ENCODE results near the gene NUP214. TPM values are rescaled to one million over a fixed set of nuclear protein-coding genes. Genes with fewer than 3 reads are reported as not detected.

Gene NUP214
- total and polyA plus RNA-seq, 4 donors, result 23.5 to 60.7 (median 37.8) TPM

- no peaks in the 10 kb centered on the region for H3K9me3 ChIP-seq (ENCODE audit: control insufficient read depth in 4 of 4, insufficient read depth in 3 of 4, low read length in 3 of 4)
- peaks cover 0 to 41% (median 26%) of the 10 kb centered on the region in 3 donors for H3K27me3 ChIP-seq (ENCODE audit: control insufficient read depth in 3 of 3, insufficient read depth in 3 of 3, low read length in 2 of 3)
- WGBS, 2 donors, result 83 to 93% methylated on average over 3 of the region's 3 CpGs
- no peak for ATAC-seq (ENCODE audit: insufficient read depth, low FRiP score)
- TF ChIP-seq CTCF (IDR thresholded peaks at IDR 0.05; ENCODE audit: control extremely low read depth, extremely low read depth), result no peak
- no peak overlapping the region for H3K27ac ChIP-seq (ENCODE audit: low read depth in 1 of 2, low read length in 1 of 2)
- peaks cover 0 to 10% (median 4%) of the 10 kb centered on the region in 5 donors for H3K4me1 ChIP-seq (ENCODE audit: control insufficient read depth in 5 of 5, insufficient read depth in 5 of 5, low read length in 5 of 5)
- no peak for DNase-seq
- no peak overlapping the region for H3K4me3 ChIP-seq
- no peaks in the 10 kb centered on the region for H3K36me3 ChIP-seq (ENCODE audit: control insufficient read depth in 4 of 4, insufficient read depth in 4 of 4, low read length in 4 of 4)
- H3K9ac ChIP-seq (ENCODE audit: insufficient read depth in 1 of 2, low read length in 2 of 2), result no peak overlapping the region
Observed at GRCh38 chr9:131280660-131281059, 155.3 kb downstream of the NUP214 start.

GRCh38 chr9:131281119-131281965 lies 156.0 kb downstream of the NUP214 start:
- ATAC-seq (ENCODE audit: insufficient read depth, low FRiP score) (no peak), DNase-seq (no peak)
- Histone ChIP-seq H3K4me1 (ENCODE audit: control insufficient read depth in 5 of 5, insufficient read depth in 5 of 5, low read length in 5 of 5) (peaks cover 0 to 7% (median 3%) of the 10 kb centered on the region in 5 donors), H3K4me3 (no peak overlapping the region), H3K9me3 (ENCODE audit: control insufficient read depth in 4 of 4, insufficient read depth in 3 of 4, low read length in 3 of 4) (no peaks in the 10 kb centered on the region), H3K27ac (ENCODE audit: low read depth in 1 of 2, low read length in 1 of 2) (no peak overlapping the region), H3K9ac (ENCODE audit: insufficient read depth in 1 of 2, low read length in 2 of 2) (no peak overlapping the region), H3K36me3 (ENCODE audit: control insufficient read depth in 4 of 4, insufficient read depth in 4 of 4, low read length in 4 of 4) (no peaks in the 10 kb centered on the region), H3K27me3 (ENCODE audit: control insufficient read depth in 3 of 3, insufficient read depth in 3 of 3, low read length in 2 of 3) (peaks cover 0 to 34% (median 22%) of the 10 kb centered on the region in 3 donors)
- 83 to 86% methylated on average over 17 of the region's 17 CpGs for WGBS, 2 donors
- no peak for TF ChIP-seq CTCF (IDR thresholded peaks at IDR 0.05; ENCODE audit: control extremely low read depth, extremely low read depth)

GRCh38 chr9:131282175-131282574 lies 156.8 kb downstream of the NUP214 start:
- Histone ChIP-seq H3K27ac (ENCODE audit: low read depth in 1 of 2, low read length in 1 of 2) (no peak overlapping the region), H3K36me3 (ENCODE audit: control insufficient read depth in 4 of 4, insufficient read depth in 4 of 4, low read length in 4 of 4) (no peaks in the 10 kb centered on the region), H3K9me3 (ENCODE audit: control insufficient read depth in 4 of 4, insufficient read depth in 3 of 4, low read length in 3 of 4) (no peaks in the 10 kb centered on the region), H3K4me1 (ENCODE audit: control insufficient read depth in 5 of 5, insufficient read depth in 5 of 5, low read length in 5 of 5) (peaks cover 0 to 5% (median 3%) of the 10 kb centered on the region in 5 donors), H3K9ac (ENCODE audit: insufficient read depth in 1 of 2, low read length in 2 of 2) (no peak overlapping the region), H3K4me3 (no peak overlapping the region), H3K27me3 (ENCODE audit: control insufficient read depth in 3 of 3, insufficient read depth in 3 of 3, low read length in 2 of 3) (peaks cover 0 to 34% (median 22%) of the 10 kb centered on the region in 3 donors)
- no peak for TF ChIP-seq CTCF (IDR thresholded peaks at IDR 0.05; ENCODE audit: control extremely low read depth, extremely low read depth)
- no peak for ATAC-seq (ENCODE audit: insufficient read depth, low FRiP score)
- no peak for DNase-seq
- WGBS, 2 donors, result 75 to 79% methylated on average over 4 of the region's 4 CpGs

Measured in lung (tissue), 12 donors.